Parathyroid adenoma (tissue), 2 donors: Measurements from ENCODE around the gene GLIS1.

ENCODE experiments used
- H2AFZ ChIP-seq: fragments of 300-600 bp; sonication (generic); one replicate; pipeline ENCODE4 v1.7.0; 2017; ENCODE audit warnings: antibody characterized with exemption, mild to moderate bottlenecking
- H3K27ac ChIP-seq: fragments of 300-600 bp; sonication (generic); one replicate; pipeline ENCODE4 v1.7.0; 2017
- H3K27me3 ChIP-seq: fragments of 300-600 bp; sonication (generic); one replicate; pipeline ENCODE4 v1.7.0; 2017; ENCODE audit warnings: low read length; ENCODE audit not compliant: control insufficient read depth, insufficient read depth
- H3K36me3 ChIP-seq: fragments of 300-600 bp; sonication (generic); one replicate; pipeline ENCODE4 v1.7.0; 2017; ENCODE audit warnings: low read length; ENCODE audit not compliant: control insufficient read depth, insufficient read depth
- H3K4me1 ChIP-seq: fragments of 300-600 bp; sonication (generic); one replicate; pipeline ENCODE4 v1.7.0; 2017; ENCODE audit warnings: control low read depth
- H3K4me2 ChIP-seq: fragments of 300-600 bp; sonication (generic); one replicate; pipeline ENCODE4 v1.7.0; 2017; ENCODE audit warnings: low read length
- H3K4me3 ChIP-seq: fragments of 300-600 bp; sonication (generic); one replicate; pipeline ENCODE4 v1.7.0; 2017; ENCODE audit warnings: low read depth, low read length
- H3K79me2 ChIP-seq: fragments of 300-600 bp; sonication (generic); one replicate; pipeline ENCODE4 v1.7.0; 2017; ENCODE audit warnings: control low read depth
- H3K9ac ChIP-seq: fragments of 300-600 bp; sonication (generic); one replicate; pipeline ENCODE4 v1.7.0; 2017; ENCODE audit warnings: mild to moderate bottlenecking
- H3K9me3 ChIP-seq: fragments of 300-600 bp; sonication (generic); one replicate; pipeline ENCODE4 v1.7.0; 2017; ENCODE audit warnings: low read length; ENCODE audit not compliant: control insufficient read depth
- CTCF ChIP-seq: fragments of 300-600 bp; sonication (generic); IDR thresholded peaks from one replicate; pipeline ENCODE4 v1.7.0; 2017; ENCODE audit warnings: antibody characterized with exemption, mild to moderate bottlenecking
- donor health status: primary hyperparathyroidism.

GLIS1 gene

DNA sequence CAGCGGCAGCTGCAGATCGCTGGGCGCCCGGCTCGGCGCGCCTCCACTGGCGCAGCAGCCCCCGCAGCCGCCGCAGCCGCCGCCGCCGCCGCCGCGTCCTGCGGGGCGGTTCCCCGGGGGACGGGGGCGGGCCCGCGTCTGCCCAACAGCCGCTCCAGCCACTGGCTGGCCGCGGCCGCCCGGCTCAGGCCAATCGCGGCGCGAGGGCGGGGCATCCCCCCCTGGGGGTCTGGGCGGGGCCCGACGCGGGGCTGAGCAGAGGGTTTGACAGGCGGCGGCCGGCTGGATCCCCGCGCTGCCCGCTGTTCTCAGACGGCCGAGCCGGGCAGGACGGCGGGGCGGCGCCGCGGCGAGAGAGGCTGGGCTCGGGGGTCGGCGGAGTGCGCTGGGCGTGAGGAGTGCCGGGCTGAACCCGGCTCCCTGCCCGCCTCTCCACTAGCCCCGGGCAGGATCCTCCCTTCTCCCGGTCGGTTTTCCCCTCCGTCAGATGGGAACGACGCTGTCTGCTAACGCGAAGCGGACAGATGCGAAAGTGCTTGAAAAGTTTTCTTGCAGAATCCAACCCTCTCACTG is at the start of gene GLIS1:
Gene GLIS1 (minus strand): TSS at position 56 of the 573 bp plus-strand sequence. CDS start 1,100 bp downstream, outside the sequence.
- H3K79me2 ChIP-seq = no peaks in the 10 kb centered on the region
- H3K4me2 ChIP-seq = peak within 1 kb of the TSS; percentile 83
- H3K27ac ChIP-seq = no peak within 1 kb of the TSS
- H3K36me3 ChIP-seq = no peaks in the 10 kb centered on the region
- peak within 1 kb of the TSS; percentile 72 for H2AFZ ChIP-seq
- H3K9ac ChIP-seq = no peak within 1 kb of the TSS
- H3K4me1 ChIP-seq = no peaks in the 10 kb centered on the region
- no peak for TF ChIP-seq CTCF
- no peaks in the 10 kb centered on the region for H3K27me3 ChIP-seq
- H3K9me3 ChIP-seq = no peaks in the 10 kb centered on the region
- peak within 1 kb of the TSS; percentile 45 for H3K4me3 ChIP-seq

DNA sequence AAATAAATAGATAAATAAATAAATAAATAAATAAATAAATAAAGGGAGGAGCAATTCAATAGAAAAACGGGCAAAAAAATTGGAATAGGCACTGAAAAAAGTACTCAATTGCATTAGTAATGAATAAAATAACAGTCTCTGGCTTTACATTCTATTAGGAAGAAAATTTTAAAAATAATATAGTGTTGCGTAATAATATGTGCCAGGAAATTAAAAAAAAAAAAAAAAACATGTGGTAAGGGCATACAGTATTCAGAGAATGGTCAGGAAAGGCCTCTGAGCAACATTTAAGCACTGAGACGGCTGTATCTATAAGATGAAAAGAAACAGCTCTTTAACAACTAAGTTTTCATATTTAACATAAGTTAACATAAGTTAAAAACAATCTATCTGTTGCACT is 48.7 kb upstream of the GLIS1 start:
- TF ChIP-seq CTCF = no peak
- Histone ChIP-seq H3K4me1 (no peaks in the 10 kb centered on the region), H3K36me3 (no peaks in the 10 kb centered on the region), H3K79me2 (no peaks in the 10 kb centered on the region), H3K9ac (no peak overlapping the region), H3K27ac (no peak overlapping the region), H3K9me3 (no peaks in the 10 kb centered on the region), H3K27me3 (no peaks in the 10 kb centered on the region), H3K4me2 (no peak overlapping the region), H3K4me3 (no peak overlapping the region), H2AFZ (no peak overlapping the region)

- Histone ChIP-seq H3K9ac (no peak overlapping the region), H3K4me2 (no peak overlapping the region), H3K4me1 (no peaks in the 10 kb centered on the region), H3K27ac (no peak overlapping the region), H2AFZ (no peak overlapping the region), H3K36me3 (no peaks in the 10 kb centered on the region), H3K79me2 (no peaks in the 10 kb centered on the region), H3K9me3 (no peaks in the 10 kb centered on the region), H3K4me3 (no peak overlapping the region), H3K27me3 (no peaks in the 10 kb centered on the region)
- no peak for TF ChIP-seq CTCF
These were observed 44.1 kb upstream of the GLIS1 start for GRCh38 chr1:53783056-53783455.

DNA sequence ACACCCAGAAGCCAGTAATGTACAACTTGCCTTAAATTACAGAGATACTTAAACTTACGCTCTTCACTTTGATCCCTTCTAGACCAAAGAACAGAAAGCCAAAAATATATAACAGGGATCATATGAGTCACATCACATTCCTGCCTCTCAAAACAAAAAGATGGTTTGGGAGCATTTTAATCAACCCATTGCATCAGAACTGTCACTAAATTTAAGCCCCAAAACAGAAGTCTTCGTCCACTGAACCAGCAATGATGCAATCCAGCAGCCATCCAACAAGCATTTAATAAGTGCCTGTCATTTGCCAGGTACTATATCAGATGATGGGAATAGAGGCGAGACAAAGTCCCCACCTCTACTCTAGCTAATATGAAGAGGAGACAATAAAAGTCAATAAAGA is 42.7 kb upstream of the GLIS1 start:
- no peak for TF ChIP-seq CTCF
- no peak overlapping the region for H3K27ac ChIP-seq
- no peak overlapping the region for H3K9ac ChIP-seq
- H3K4me3 ChIP-seq = no peak overlapping the region
- H2AFZ ChIP-seq = no peak overlapping the region
- H3K27me3 ChIP-seq = no peaks in the 10 kb centered on the region
- no peaks in the 10 kb centered on the region for H3K79me2 ChIP-seq
- no peak overlapping the region for H3K4me2 ChIP-seq
- H3K4me1 ChIP-seq = no peaks in the 10 kb centered on the region
- H3K36me3 ChIP-seq = no peaks in the 10 kb centered on the region
- no peaks in the 10 kb centered on the region for H3K9me3 ChIP-seq

GRCh38 chr1:53777272-53777671 is 38.3 kb upstream of the GLIS1 start:
- Histone ChIP-seq H3K79me2 (no peaks in the 10 kb centered on the region), H3K9me3 (no peaks in the 10 kb centered on the region), H3K9ac (no peak overlapping the region), H3K36me3 (no peaks in the 10 kb centered on the region), H3K27me3 (no peaks in the 10 kb centered on the region), H3K4me1 (no peaks in the 10 kb centered on the region), H3K4me2 (no peak overlapping the region), H3K4me3 (no peak overlapping the region), H3K27ac (no peak overlapping the region), H2AFZ (no peak overlapping the region)
- TF ChIP-seq CTCF = no peak
